HG02759 (cell line): ENCODE results near the gene FGD6.
"Not testable (repeated sequence)": the region's sequence is repeated elsewhere in the genome, so short reads cannot be mapped to it uniquely, and the experiment has no call there.

ENCODE experiments used
- ATAC-seq: cut with Tn5 transposase; IDR thresholded peaks from one replicate; pipeline ENCODE4 v1.9.1; 2021; ENCODE audit warnings: mild to moderate bottlenecking, moderate library complexity; ENCODE audit not compliant: unreplicated experiment

FGD6 gene

GRCh38 chr12:95206916-95207315 is 10.4 kb downstream of the FGD6 start:
- no peak for ATAC-seq

GRCh38 chr12:95205685-95206084 is 11.6 kb downstream of the FGD6 start:
- ATAC-seq = no peak

- ATAC-seq = no peak
Measured at GRCh38 chr12:95205016-95205624, 12.1 kb downstream of the FGD6 start.

- no peak for ATAC-seq
Measured at GRCh38 chr12:95204141-95204866, 13.0 kb downstream of the FGD6 start.

GRCh38 chr12:95203487-95204030 is 13.7 kb downstream of the FGD6 start:
- ATAC-seq = no peak

GRCh38 chr12:95202691-95203486 is 14.4 kb downstream of the FGD6 start:
- ATAC-seq = no peak

- ATAC-seq = no peak
Measured at GRCh38 chr12:95201056-95201670, 16.1 kb downstream of the FGD6 start.

- ATAC-seq = no peak
Measured at GRCh38 chr12:95200128-95200894, 17.0 kb downstream of the FGD6 start.

- peak; percentile 70 for ATAC-seq
Measured at GRCh38 chr12:95198914-95199313, 18.4 kb downstream of the FGD6 start.

- no peak for ATAC-seq
Measured at GRCh38 chr12:95197636-95198035, 19.6 kb downstream of the FGD6 start.

- not testable (repeated sequence) for ATAC-seq
Measured at GRCh38 chr12:95196875-95197569, 20.2 kb downstream of the FGD6 start.

GRCh38 chr12:95195122-95195521 is 22.1 kb downstream of the FGD6 start:
- no peak for ATAC-seq

- no peak for ATAC-seq
Measured at GRCh38 chr12:95193139-95193538, 24.1 kb downstream of the FGD6 start.

GRCh38 chr12:95192271-95192670 is 25.0 kb downstream of the FGD6 start:
- ATAC-seq = no peak

- no peak for ATAC-seq
Measured at GRCh38 chr12:95191060-95191696, 26.1 kb downstream of the FGD6 start.

GRCh38 chr12:95187865-95188415 is 29.3 kb downstream of the FGD6 start:
- ATAC-seq = no peak

GRCh38 chr12:95185854-95186253 is 31.4 kb downstream of the FGD6 start:
- no peak for ATAC-seq

GRCh38 chr12:95185072-95185471 is 32.2 kb downstream of the FGD6 start:
- no peak for ATAC-seq

GRCh38 chr12:95184121-95184520 is 33.1 kb downstream of the FGD6 start:
- no peak for ATAC-seq
